GM23338 (cell line): ENCODE measurements around the gene INTS2. TPM values are rescaled to one million over a fixed set of nuclear protein-coding genes. Genes with fewer than 3 reads are reported as not detected.

ENCODE experiments used
- ATAC-seq: fragments of 200-7000 bp; cut with Tn5 transposase; 3 replicates; pipeline ENCODE4 v1.9.1; 2020
- DNase-seq: peaks from one replicate; pipeline ENCODE4 v3.0.0-alpha.2; 2015; ENCODE audit warnings: low spot score
- H2AFZ ChIP-seq: fragments of 200-600 bp; sonication (generic); 2 replicates; pipeline ENCODE4 v1.8.0; 2016; ENCODE audit warnings: antibody characterized with exemption, mild to moderate bottlenecking, moderate library complexity
- H3F3A ChIP-seq: fragments of 200-600 bp; sonication (generic); replicated peaks from 2 replicates; pipeline ENCODE4 v1.8.0; 2017; ENCODE audit warnings: antibody characterized with exemption, mixed run types, low read depth
- H3K27ac ChIP-seq: fragments of 200-600 bp; sonication (generic); 2 replicates; pipeline ENCODE4 v1.6.1; 2016; ENCODE audit warnings: low read depth
- H3K27me3 ChIP-seq: fragments of 200-600 bp; sonication (generic); 2 replicates; pipeline ENCODE4 v1.8.0; 2016; ENCODE audit warnings: mild to moderate bottlenecking, mixed run types, moderate library complexity; ENCODE audit not compliant: insufficient read depth
- H3K36me3 ChIP-seq: fragments of 200-600 bp; sonication (generic); 2 replicates; pipeline ENCODE4 v1.8.0; 2016; ENCODE audit warnings: mild to moderate bottlenecking; ENCODE audit not compliant: insufficient read depth
- H3K4me1 ChIP-seq: fragments of 200-600 bp; sonication (generic); 2 replicates; pipeline ENCODE4 v1.8.0; 2016; ENCODE audit warnings: mild to moderate bottlenecking, moderate library complexity; ENCODE audit not compliant: insufficient read depth
- H3K4me2 ChIP-seq: fragments of 200-600 bp; sonication (generic); 2 replicates; pipeline ENCODE4 v1.7.1; 2017; ENCODE audit warnings: mixed run types
- H3K4me3 ChIP-seq: fragments of 200-600 bp; sonication (generic); 2 replicates; pipeline ENCODE4 v1.6.1; 2016; ENCODE audit warnings: mixed run types
- H3K79me2 ChIP-seq: fragments of 200-600 bp; sonication (generic); replicated peaks from 2 replicates; pipeline ENCODE4 v1.8.0; 2017; ENCODE audit warnings: mild to moderate bottlenecking; ENCODE audit not compliant: insufficient read depth
- H3K9me2 ChIP-seq: fragments of 200-600 bp; sonication (generic); 2 replicates; pipeline ENCODE4 v1.8.0; 2017; ENCODE audit not compliant: insufficient read depth
- H4K20me1 ChIP-seq: fragments of 200-600 bp; sonication (generic); replicated peaks from 2 replicates; pipeline ENCODE4 v1.8.0; 2017; ENCODE audit warnings: mild to moderate bottlenecking; ENCODE audit not compliant: insufficient read depth
- H3K27ac Mint-ChIP-seq: 2 replicates; pipeline ENCODE4 v1.8.0; 2020; ENCODE audit warnings: inconsistent platforms, mild to moderate bottlenecking, moderate library complexity, mixed read lengths
- H3K27me3 Mint-ChIP-seq: 3 replicates; pipeline ENCODE4 v1.8.0; 2022; ENCODE audit warnings: low read depth, mild to moderate bottlenecking, moderate library complexity, mixed read lengths, inconsistent platforms; ENCODE audit not compliant: insufficient read depth, poor library complexity
- H3K36me3 Mint-ChIP-seq: 3 replicates; pipeline ENCODE4 v1.8.0; 2021; ENCODE audit warnings: low read depth, mild to moderate bottlenecking, inconsistent platforms, moderate library complexity, mixed read lengths
- H3K4me1 Mint-ChIP-seq: 3 replicates; pipeline ENCODE4 v1.8.0; 2020; ENCODE audit warnings: mild to moderate bottlenecking, inconsistent platforms, mixed read lengths
- H3K4me3 Mint-ChIP-seq: 3 replicates; pipeline ENCODE4 v1.8.0; 2021; ENCODE audit warnings: moderate library complexity, mild to moderate bottlenecking, inconsistent platforms, mixed read lengths
- H3K9me3 Mint-ChIP-seq: 3 replicates; pipeline ENCODE4 v1.8.0; 2020; ENCODE audit warnings: moderate library complexity, mild to moderate bottlenecking, inconsistent platforms, mixed read lengths
- CREB1 ChIP-seq: fragments of 250-450 bp; sonication (Bioruptor Pico); IDR thresholded peaks from 2 replicates; pipeline ENCODE4 v1.5.0; 2020; ENCODE audit warnings: low read depth, mild to moderate bottlenecking, moderate library complexity
- EZH2 ChIP-seq: fragments of 200-600 bp; sonication (generic); IDR thresholded peaks from one replicate; pipeline ENCODE4 v1.8.0; 2017; ENCODE audit warnings: antibody characterized with exemption, mild to moderate bottlenecking, low read depth; ENCODE audit not compliant: unreplicated experiment
- JUNB ChIP-seq: IDR thresholded peaks from one replicate; pipeline ENCODE4 v1.6.1; 2016; ENCODE audit warnings: antibody characterized with exemption; ENCODE audit not compliant: unreplicated experiment
- NANOG ChIP-seq: IDR thresholded peaks from 2 replicates; pipeline ENCODE4 v1.6.1; 2016; ENCODE audit warnings: antibody characterized with exemption, borderline replicate concordance
- POLR2AphosphoS5 ChIP-seq: IDR thresholded peaks from 2 replicates; pipeline ENCODE4 v1.6.1; 2016; ENCODE audit warnings: antibody characterized with exemption, low read depth
- STAT1 ChIP-seq: IDR thresholded peaks from one replicate; pipeline ENCODE4 v1.6.1; 2016; ENCODE audit warnings: antibody characterized with exemption; ENCODE audit not compliant: unreplicated experiment
- ZNF114 ChIP-seq: fragments of 250-450 bp; sonication (Bioruptor Pico); IDR thresholded peaks from 2 replicates; pipeline ENCODE4 v1.5.0; 2020; ENCODE audit warnings: mild to moderate bottlenecking, moderate library complexity
- ZNF331 ChIP-seq: fragments of 250-450 bp; sonication (Bioruptor Pico); IDR thresholded peaks from 2 replicates; pipeline ENCODE4 v1.5.0; 2020; ENCODE audit warnings: low read depth, mild to moderate bottlenecking, moderate library complexity
- polyA plus RNA-seq: library from polyadenylated mRNA; unstranded; fragments of >200 nt; fragmentation: Nextera tagmentation; extraction: Ambion mirVana; gene quantifications from 2 replicates; pipeline ENCODE4 v1.2.1, GENCODE V29; 2016
- total RNA-seq: library from RNA; depleted of rRNA; stranded (reverse); fragments of >200 nt; shearing (Covaris generic); gene quantifications from 2 replicates; pipeline ENCODE4 v1.2.3, GENCODE V29; 2014
- TF ChIP-seq, protein P1 (sequence below): fragments of 250-450 bp; sonication (Bioruptor Pico); IDR thresholded peaks from 2 replicates; pipeline ENCODE4 v1.5.0; 2020; ENCODE audit warnings: mild to moderate bottlenecking, moderate library complexity

INTS2 gene
- total and polyA plus RNA-seq, 2 experiments from 2014 or later = 5.9 to 31.6 TPM

DNA sequence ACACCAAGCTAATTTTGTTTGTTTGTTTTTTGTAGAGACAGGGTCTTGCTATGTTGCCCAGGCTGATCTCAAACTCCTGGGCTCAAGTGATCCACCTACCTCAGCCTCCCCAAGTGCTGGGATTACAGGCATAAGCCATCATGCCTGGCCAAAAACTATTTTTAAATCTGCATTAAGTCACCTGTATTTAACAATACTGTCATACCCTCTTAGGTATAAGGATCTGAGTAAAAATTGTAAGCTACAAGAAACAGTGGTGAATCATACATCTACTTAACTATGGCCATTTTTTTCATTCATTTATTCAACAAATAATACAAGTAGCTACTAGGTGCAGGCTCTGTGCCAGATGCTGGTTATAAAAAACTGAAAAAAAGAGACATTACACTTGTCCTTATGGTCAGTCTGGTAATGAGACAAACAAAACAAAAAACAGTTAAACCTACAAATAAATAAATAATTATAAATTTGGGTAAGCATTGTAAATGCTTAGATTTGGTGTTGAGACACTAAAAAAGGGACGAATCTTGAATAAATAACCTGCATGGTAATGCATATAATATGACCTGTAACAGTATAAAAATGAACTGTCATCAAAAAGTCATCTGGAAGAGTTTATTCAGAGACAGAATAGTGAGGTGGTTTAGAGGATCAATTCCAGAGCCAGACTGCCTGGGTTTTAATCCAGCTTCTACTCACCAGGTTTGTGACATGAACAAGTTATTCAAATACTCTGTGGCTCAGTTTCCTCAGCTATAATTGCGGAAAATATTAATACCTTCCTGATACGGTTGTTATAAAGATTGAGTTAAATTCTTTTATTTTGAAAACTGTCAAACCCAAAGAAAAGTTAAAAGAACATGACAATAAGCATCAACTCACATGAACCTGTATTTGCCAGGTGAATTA is 91.3 kb downstream of the INTS2 start (continued):
- TF ChIP-seq, protein P1, sequence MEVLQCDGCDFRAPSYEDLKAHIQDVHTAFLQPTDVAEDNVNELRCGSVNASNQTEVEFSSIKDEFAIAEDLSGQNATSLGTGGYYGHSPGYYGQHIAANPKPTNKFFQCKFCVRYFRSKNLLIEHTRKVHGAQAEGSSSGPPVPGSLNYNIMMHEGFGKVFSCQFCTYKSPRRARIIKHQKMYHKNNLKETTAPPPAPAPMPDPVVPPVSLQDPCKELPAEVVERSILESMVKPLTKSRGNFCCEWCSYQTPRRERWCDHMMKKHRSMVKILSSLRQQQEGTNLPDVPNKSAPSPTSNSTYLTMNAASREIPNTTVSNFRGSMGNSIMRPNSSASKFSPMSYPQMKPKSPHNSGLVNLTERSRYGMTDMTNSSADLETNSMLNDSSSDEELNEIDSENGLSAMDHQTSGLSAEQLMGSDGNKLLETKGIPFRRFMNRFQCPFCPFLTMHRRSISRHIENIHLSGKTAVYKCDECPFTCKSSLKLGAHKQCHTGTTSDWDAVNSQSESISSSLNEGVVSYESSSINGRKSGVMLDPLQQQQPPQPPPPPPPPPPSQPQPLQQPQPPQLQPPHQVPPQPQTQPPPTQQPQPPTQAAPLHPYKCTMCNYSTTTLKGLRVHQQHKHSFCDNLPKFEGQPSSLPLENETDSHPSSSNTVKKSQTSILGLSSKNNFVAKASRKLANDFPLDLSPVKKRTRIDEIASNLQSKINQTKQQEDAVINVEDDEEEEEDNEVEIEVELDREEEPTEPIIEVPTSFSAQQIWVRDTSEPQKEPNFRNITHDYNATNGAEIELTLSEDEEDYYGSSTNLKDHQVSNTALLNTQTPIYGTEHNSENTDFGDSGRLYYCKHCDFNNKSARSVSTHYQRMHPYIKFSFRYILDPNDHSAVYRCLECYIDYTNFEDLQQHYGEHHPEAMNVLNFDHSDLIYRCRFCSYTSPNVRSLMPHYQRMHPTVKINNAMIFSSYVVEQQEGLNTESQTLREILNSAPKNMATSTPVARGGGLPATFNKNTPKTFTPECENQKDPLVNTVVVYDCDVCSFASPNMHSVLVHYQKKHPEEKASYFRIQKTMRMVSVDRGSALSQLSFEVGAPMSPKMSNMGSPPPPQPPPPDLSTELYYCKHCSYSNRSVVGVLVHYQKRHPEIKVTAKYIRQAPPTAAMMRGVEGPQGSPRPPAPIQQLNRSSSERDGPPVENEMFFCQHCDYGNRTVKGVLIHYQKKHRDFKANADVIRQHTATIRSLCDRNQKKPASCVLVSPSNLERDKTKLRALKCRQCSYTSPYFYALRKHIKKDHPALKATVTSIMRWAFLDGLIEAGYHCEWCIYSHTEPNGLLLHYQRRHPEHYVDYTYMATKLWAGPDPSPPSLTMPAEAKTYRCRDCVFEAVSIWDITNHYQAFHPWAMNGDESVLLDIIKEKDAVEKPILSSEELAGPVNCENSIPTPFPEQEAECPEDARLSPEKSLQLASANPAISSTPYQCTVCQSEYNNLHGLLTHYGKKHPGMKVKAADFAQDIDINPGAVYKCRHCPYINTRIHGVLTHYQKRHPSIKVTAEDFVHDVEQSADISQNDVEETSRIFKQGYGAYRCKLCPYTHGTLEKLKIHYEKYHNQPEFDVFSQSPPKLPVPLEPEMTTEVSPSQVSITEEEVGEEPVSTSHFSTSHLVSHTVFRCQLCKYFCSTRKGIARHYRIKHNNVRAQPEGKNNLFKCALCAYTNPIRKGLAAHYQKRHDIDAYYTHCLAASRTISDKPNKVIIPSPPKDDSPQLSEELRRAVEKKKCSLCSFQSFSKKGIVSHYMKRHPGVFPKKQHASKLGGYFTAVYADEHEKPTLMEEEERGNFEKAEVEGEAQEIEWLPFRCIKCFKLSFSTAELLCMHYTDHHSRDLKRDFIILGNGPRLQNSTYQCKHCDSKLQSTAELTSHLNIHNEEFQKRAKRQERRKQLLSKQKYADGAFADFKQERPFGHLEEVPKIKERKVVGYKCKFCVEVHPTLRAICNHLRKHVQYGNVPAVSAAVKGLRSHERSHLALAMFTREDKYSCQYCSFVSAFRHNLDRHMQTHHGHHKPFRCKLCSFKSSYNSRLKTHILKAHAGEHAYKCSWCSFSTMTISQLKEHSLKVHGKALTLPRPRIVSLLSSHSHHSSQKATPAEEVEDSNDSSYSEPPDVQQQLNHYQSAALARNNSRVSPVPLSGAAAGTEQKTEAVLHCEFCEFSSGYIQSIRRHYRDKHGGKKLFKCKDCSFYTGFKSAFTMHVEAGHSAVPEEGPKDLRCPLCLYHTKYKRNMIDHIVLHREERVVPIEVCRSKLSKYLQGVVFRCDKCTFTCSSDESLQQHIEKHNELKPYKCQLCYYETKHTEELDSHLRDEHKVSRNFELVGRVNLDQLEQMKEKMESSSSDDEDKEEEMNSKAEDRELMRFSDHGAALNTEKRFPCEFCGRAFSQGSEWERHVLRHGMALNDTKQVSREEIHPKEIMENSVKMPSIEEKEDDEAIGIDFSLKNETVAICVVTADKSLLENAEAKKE (CRISPR knock-in tag) = no peak
- TF ChIP-seq EZH2 (no peak), POLR2AphosphoS5 (no peak), ZNF331 (CRISPR knock-in tag) (no peak)

DNA sequence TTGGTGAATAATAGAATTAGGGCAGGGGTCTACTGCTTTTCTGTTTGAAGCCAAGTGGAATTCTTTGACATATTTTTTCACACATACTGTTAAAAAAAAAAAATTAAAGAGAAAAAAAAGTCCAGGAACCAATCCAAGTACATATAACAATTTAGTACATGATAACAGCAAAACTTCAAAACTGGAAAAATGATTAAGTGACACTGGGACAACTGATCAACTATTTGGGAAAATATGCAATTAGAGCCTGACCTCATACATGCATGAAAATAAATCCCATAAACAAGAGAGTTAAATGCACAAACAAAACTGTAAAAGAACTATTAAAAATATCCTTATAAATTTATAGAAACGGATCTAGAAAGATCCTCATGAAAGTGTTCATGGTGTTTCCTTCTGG is 92.2 kb downstream of the INTS2 start:
- Histone ChIP-seq H3K27me3 (no peaks in the 10 kb centered on the region), H3K27ac (no peak overlapping the region), H4K20me1 (no peaks in the 10 kb centered on the region; the same call in 1 of the 2 replicates), H2AFZ (no peak overlapping the region), H3K4me2 (no peak overlapping the region), H3K4me1 (no peaks in the 10 kb centered on the region), H3K9me2 (no peaks in the 10 kb centered on the region), H3K4me3 (no peak overlapping the region), H3F3A (no peaks in the 10 kb centered on the region), H3K36me3 (no peaks in the 10 kb centered on the region), H3K79me2 (no peaks in the 10 kb centered on the region)
- Mint-ChIP-seq H3K36me3 (no peaks in the 10 kb centered on the region), H3K27me3 (no peaks in the 10 kb centered on the region), H3K4me1 (no peaks in the 10 kb centered on the region), H3K27ac (no peak overlapping the region), H3K9me3 (no peaks in the 10 kb centered on the region), H3K4me3 (no peak overlapping the region)
- no peak for DNase-seq
- ATAC-seq = no peak
- TF ChIP-seq ZNF114 (CRISPR knock-in tag) = no peak
- TF ChIP-seq, protein P1 (CRISPR knock-in tag) = no peak
- TF ChIP-seq NANOG = no peak
- no peak for TF ChIP-seq STAT1
- no peak for TF ChIP-seq EZH2
- TF ChIP-seq ZNF331 (CRISPR knock-in tag) = no peak
- no peak for TF ChIP-seq CREB1 (CRISPR knock-in tag)
- TF ChIP-seq JUNB = no peak
